ENCODE measurements around the gene LYZL2. TPM values are rescaled to one million over a fixed set of nuclear protein-coding genes. Genes with fewer than 3 reads are reported as not detected.
"Not testable (repeated sequence)": the region's sequence is repeated elsewhere in the genome, so short reads cannot be mapped to it uniquely, and the experiment has no call there.

Gene LYZL2
- total RNA-seq, 1 donor from 2014 or later = not detected

- H3K36me3 Mint-ChIP-seq (ENCODE audit: insufficient read depth) = no peaks in the 10 kb centered on the region
- peaks cover 8% of the 10 kb centered on the region for H3K27me3 Mint-ChIP-seq
- no peak overlapping the region for H3K4me3 Mint-ChIP-seq (ENCODE audit: low read depth)
- no peak for TF ChIP-seq CTCF (IDR thresholded peaks at IDR 0.05; ENCODE audit: unreplicated experiment)
- no peak overlapping the region for H3K27ac Mint-ChIP-seq
- DNase-seq (ENCODE audit: low spot score, unreplicated experiment) = no peak
- peaks cover 2% of the 10 kb centered on the region for H3K4me1 Mint-ChIP-seq (ENCODE audit: low read depth)
- no peaks in the 10 kb centered on the region for H3K9me3 Mint-ChIP-seq (ENCODE audit: low read depth)
These were observed 8.4 kb upstream of the LYZL2 start for GRCh38 chr10:30637881-30638467.

GRCh38 chr10:30631188-30631587 lies 1.6 kb upstream of the LYZL2 start:
- Mint-ChIP-seq H3K27ac (no peak overlapping the region), H3K4me3 (ENCODE audit: low read depth) (no peak overlapping the region), H3K36me3 (ENCODE audit: insufficient read depth) (no peaks in the 10 kb centered on the region), H3K9me3 (ENCODE audit: low read depth) (peaks cover 3% of the 10 kb centered on the region), H3K27me3 (peaks cover 6% of the 10 kb centered on the region), H3K4me1 (ENCODE audit: low read depth) (no peaks in the 10 kb centered on the region)
- no peak for DNase-seq (ENCODE audit: low spot score, unreplicated experiment)
- no peak for TF ChIP-seq CTCF (IDR thresholded peaks at IDR 0.05; ENCODE audit: unreplicated experiment)

DNA sequence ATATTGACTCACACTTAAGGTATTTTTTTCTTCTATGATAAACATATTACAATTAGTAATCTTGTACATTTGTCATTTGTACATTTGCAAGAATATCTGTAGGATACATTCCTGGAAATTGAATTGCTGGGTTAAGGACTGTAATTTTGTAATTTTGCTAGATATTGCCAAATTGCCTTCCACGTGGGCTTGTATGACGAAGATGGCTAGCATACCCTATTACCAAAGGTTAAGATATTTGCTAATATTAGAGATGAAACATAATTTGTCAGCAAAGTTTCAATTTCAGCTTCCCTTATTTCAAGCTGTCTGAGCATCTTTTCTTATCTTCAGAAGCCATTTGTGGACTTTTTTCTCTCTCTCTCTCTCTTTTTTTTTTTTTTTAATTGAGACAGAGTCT lies 1.0 kb upstream of the LYZL2 start:
- no peak for DNase-seq (ENCODE audit: low spot score, unreplicated experiment)
- Mint-ChIP-seq H3K9me3 (ENCODE audit: low read depth) (peaks cover 3% of the 10 kb centered on the region), H3K27ac (no peak overlapping the region), H3K4me1 (ENCODE audit: low read depth) (no peaks in the 10 kb centered on the region), H3K36me3 (ENCODE audit: insufficient read depth) (no peaks in the 10 kb centered on the region), H3K4me3 (ENCODE audit: low read depth) (no peak overlapping the region), H3K27me3 (peaks cover 5% of the 10 kb centered on the region)
- TF ChIP-seq CTCF (IDR thresholded peaks at IDR 0.05; ENCODE audit: unreplicated experiment) = no peak

DNA sequence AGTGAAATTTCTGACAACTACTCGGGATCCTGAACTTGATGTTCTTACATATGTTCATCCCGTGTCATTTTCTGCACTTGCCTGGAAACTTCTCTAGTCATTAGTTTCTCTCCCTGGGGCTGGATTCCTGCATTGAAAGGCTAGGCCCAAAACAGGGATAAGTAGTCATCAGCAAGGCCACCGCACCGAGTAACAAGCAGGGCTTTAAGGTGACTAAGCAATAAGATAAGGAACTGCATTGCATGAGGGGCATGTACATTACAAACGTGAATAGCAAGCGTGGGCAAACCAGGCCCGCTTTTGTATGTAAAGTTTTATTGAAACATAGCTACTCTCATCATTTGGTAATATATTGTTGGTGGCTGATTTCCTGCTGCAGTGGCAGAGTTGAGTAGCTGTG lies 977 bp downstream of the LYZL2 start:
- not testable (repeated sequence) for DNase-seq (ENCODE audit: low spot score, unreplicated experiment); H3K4me1 Mint-ChIP-seq (ENCODE audit: low read depth); H3K36me3 Mint-ChIP-seq (ENCODE audit: insufficient read depth); H3K27ac Mint-ChIP-seq; H3K9me3 Mint-ChIP-seq (ENCODE audit: low read depth); H3K27me3 Mint-ChIP-seq; H3K4me3 Mint-ChIP-seq (ENCODE audit: low read depth)

DNA sequence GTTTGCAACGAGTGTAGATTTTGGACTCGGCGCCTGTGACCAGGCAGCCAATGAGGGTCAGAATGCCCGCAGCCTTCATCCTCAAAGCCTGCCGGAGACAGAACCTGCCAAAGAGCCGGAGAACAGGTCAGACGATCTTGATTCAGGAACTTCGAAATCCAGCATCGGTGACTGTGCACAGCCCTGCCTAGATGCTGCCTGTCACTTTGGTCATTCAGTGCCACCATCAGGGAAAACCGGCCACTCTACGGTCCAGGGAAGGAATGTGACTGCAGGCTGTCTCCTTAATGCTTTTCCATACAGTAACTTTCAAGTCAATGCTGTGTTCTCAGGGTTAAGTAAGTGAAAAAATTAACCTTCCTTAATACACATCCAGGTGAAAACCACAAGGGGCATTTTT lies 2.7 kb downstream of the LYZL2 start:
- DNase-seq (ENCODE audit: low spot score, unreplicated experiment); H3K27me3 Mint-ChIP-seq; H3K4me3 Mint-ChIP-seq (ENCODE audit: low read depth); H3K36me3 Mint-ChIP-seq (ENCODE audit: insufficient read depth); H3K27ac Mint-ChIP-seq; H3K9me3 Mint-ChIP-seq (ENCODE audit: low read depth); H3K4me1 Mint-ChIP-seq (ENCODE audit: low read depth): not testable (repeated sequence)

DNA sequence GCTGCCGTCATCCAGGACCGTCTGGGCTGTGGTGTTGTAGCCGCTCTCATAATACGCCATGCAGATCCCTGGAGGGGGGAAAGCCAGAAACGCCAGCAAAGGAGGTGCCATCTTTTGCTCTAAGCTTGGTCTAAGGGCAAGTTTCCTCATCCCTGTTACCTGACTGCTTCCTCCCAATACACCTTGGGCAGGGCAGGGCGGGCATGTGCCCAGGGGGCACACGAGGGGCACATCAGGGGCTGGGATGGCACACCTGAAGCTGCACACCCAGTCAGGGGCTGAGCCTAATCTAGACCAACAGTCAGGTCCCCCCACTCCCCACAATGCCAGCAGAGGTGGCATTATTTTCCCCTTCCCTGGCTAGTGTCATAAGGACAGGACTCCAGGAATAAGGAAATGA lies 3.4 kb downstream of the LYZL2 start:
- H3K27ac Mint-ChIP-seq; H3K9me3 Mint-ChIP-seq (ENCODE audit: low read depth); DNase-seq (ENCODE audit: low spot score, unreplicated experiment); H3K4me1 Mint-ChIP-seq (ENCODE audit: low read depth); H3K4me3 Mint-ChIP-seq (ENCODE audit: low read depth); H3K36me3 Mint-ChIP-seq (ENCODE audit: insufficient read depth); H3K27me3 Mint-ChIP-seq: not testable (repeated sequence)

DNA sequence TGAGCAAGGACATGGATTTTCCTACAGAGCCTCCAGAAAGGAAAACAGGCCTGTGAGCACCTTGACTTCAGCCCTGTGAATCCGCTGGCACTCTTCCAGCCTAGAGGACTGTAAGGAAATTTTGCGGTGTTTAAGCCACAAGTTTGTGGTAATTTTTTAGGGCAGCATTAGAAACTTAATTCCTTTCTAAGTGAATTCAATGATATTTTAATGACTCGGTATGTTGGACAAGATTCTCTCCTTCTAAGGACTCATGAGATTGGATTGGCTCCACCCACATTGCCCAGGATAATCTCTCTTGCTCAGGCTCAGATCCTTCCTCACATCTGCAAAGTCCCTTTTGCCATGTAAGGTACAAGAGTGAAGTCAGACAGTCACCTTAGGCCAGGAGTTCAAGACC lies 4.5 kb downstream of the LYZL2 start:
- no peak for DNase-seq (ENCODE audit: low spot score, unreplicated experiment)
- H3K4me3 Mint-ChIP-seq (ENCODE audit: low read depth) = no peak overlapping the region
- peaks cover 3% of the 10 kb centered on the region for H3K9me3 Mint-ChIP-seq (ENCODE audit: low read depth)
- no peak overlapping the region for H3K27ac Mint-ChIP-seq
- no peaks in the 10 kb centered on the region for H3K36me3 Mint-ChIP-seq (ENCODE audit: insufficient read depth)
- H3K27me3 Mint-ChIP-seq = peaks cover 4% of the 10 kb centered on the region
- no peaks in the 10 kb centered on the region for H3K4me1 Mint-ChIP-seq (ENCODE audit: low read depth)
- no peak for TF ChIP-seq CTCF (IDR thresholded peaks at IDR 0.05; ENCODE audit: unreplicated experiment)

All from progenitor cell of endocrine pancreas (in vitro differentiated cells).